ENCODE data around the gene MFAP3.

Gene MFAP3

DNA sequence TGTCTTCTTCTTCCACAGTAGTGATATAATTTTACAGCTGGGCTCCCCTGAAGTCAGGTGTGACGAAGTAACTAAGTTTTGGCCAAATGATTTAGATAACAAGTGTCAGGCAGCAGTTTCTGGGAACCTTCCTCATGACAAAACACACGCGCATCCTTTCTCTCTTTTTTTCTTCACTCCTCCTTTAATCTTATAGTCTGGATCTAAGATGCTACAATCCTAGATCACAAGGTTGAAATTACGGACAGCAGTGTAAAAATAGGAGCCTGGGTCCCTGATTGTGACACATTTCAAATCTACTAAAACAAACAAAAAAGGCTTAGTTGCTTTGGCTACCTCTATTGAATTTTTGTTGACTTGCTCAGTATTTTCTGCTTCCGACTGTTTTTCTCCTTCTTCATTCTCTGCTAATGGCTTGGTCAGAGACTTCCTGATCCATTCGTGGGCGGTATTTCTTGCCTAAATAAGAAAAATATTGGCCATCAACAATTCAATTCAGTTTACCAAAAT, 36.2 kb upstream of the MFAP3 start:
- DNase-seq (no peak), ATAC-seq (ENCODE audit: insufficient read depth, low read depth) (no peak)
- Histone ChIP-seq H3K4me2 (ENCODE audit: insufficient read depth, low read length) (no peak overlapping the region), H3K4me3 (ENCODE audit: low read depth in 1 of 2, low read length in 2 of 2) (no peak overlapping the region), H3K27me3 (ENCODE audit: insufficient read depth, low read length, poor library complexity) (no peaks in the 10 kb centered on the region), H4K20me1 (ENCODE audit: insufficient read depth, low read length) (no peaks in the 10 kb centered on the region), H3K36me3 (ENCODE audit: insufficient read depth, low read length) (peaks cover 12% of the 10 kb centered on the region; the same call in 1 of the 2 replicates), H2AFZ (ENCODE audit: low read depth, low read length) (no peak overlapping the region), H3K79me2 (ENCODE audit: insufficient read depth, low read length) (no peaks in the 10 kb centered on the region), H3K9me3 (ENCODE audit: insufficient read depth, low read length, severe bottlenecking) (no peaks in the 10 kb centered on the region), H3K4me1 (ENCODE audit: insufficient read depth, low read length) (no peaks in the 10 kb centered on the region), H3K9ac (ENCODE audit: low read depth, low read length) (no peak overlapping the region), H3K27ac (ENCODE audit: low read length) (no peak overlapping the region)
- TF ChIP-seq EZH2 (IDR thresholded peaks at IDR 0.05; ENCODE audit: borderline replicate concordance, low read depth, low read length, severe bottlenecking) (no peak), CTCF (IDR thresholded peaks at IDR 0.05; ENCODE audit: borderline replicate concordance, extremely low read depth, low read length, poor library complexity, severe bottlenecking) (no peak)

DNA sequence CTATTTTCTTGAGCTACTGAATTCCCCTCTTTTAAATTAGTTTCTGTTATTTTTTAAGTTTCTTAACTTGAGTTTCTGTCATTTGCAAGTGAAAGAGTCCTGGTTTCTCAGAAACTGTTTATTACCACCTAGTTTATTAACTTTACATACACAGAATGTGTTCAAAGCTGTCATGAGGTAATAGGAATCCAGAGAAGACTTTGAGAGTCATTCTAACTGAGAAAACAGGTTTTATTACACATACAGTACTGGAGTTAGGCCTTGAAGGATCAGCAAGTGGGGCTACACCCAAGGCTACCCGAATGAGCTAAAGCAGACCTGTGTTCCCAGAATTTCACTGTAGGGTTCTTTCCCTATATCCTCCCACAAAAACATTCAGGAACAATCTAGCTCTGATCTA, 33.1 kb upstream of the MFAP3 start:
- H3K4me2 ChIP-seq (ENCODE audit: insufficient read depth, low read length): no peak overlapping the region
- DNase-seq: no peak
- no peak overlapping the region for H3K27ac ChIP-seq (ENCODE audit: low read length)
- H3K9me3 ChIP-seq (ENCODE audit: insufficient read depth, low read length, severe bottlenecking): no peaks in the 10 kb centered on the region
- H3K4me1 ChIP-seq (ENCODE audit: insufficient read depth, low read length): no peaks in the 10 kb centered on the region
- H3K27me3 ChIP-seq (ENCODE audit: insufficient read depth, low read length, poor library complexity): no peaks in the 10 kb centered on the region
- no peak overlapping the region for H3K4me3 ChIP-seq (ENCODE audit: low read depth in 1 of 2, low read length in 2 of 2)
- H3K9ac ChIP-seq (ENCODE audit: low read depth, low read length): no peak overlapping the region
- H3K36me3 ChIP-seq (ENCODE audit: insufficient read depth, low read length): peaks cover 3% of the 10 kb centered on the region; the same call in 1 of the 2 replicates
- H4K20me1 ChIP-seq (ENCODE audit: insufficient read depth, low read length): no peaks in the 10 kb centered on the region
- ATAC-seq (ENCODE audit: insufficient read depth, low read depth): no peak
- H2AFZ ChIP-seq (ENCODE audit: low read depth, low read length): no peak overlapping the region
- TF ChIP-seq CTCF (IDR thresholded peaks at IDR 0.05; ENCODE audit: borderline replicate concordance, extremely low read depth, low read length, poor library complexity, severe bottlenecking): no peak
- no peak for TF ChIP-seq EZH2 (IDR thresholded peaks at IDR 0.05; ENCODE audit: borderline replicate concordance, low read depth, low read length, severe bottlenecking)
- no peaks in the 10 kb centered on the region for H3K79me2 ChIP-seq (ENCODE audit: insufficient read depth, low read length)

- ATAC-seq (ENCODE audit: insufficient read depth, low read depth): no peak
- no peak for DNase-seq
- no peaks in the 10 kb centered on the region for H3K9me3 ChIP-seq (ENCODE audit: insufficient read depth, low read length, severe bottlenecking)
These were observed 28.1 kb upstream of the MFAP3 start for GRCh38 chr5:154010660-154011059.

More at GRCh38 chr5:154010660-154011059, 28.1 kb upstream of the MFAP3 start:
- no peak overlapping the region for H3K9ac ChIP-seq (ENCODE audit: low read depth, low read length)
- H3K27ac ChIP-seq (ENCODE audit: low read length): no peak overlapping the region
- no peaks in the 10 kb centered on the region for H4K20me1 ChIP-seq (ENCODE audit: insufficient read depth, low read length)
- H2AFZ ChIP-seq (ENCODE audit: low read depth, low read length): no peak overlapping the region
- TF ChIP-seq CTCF (IDR thresholded peaks at IDR 0.05; ENCODE audit: borderline replicate concordance, extremely low read depth, low read length, poor library complexity, severe bottlenecking): no peak
- no peak for TF ChIP-seq EZH2 (IDR thresholded peaks at IDR 0.05; ENCODE audit: borderline replicate concordance, low read depth, low read length, severe bottlenecking)
- H3K79me2 ChIP-seq (ENCODE audit: insufficient read depth, low read length): no peaks in the 10 kb centered on the region
- H3K27me3 ChIP-seq (ENCODE audit: insufficient read depth, low read length, poor library complexity): no peaks in the 10 kb centered on the region
- H3K36me3 ChIP-seq (ENCODE audit: insufficient read depth, low read length): peaks cover 17% of the 10 kb centered on the region; the same call in 1 of the 2 replicates
- H3K4me1 ChIP-seq (ENCODE audit: insufficient read depth, low read length): no peaks in the 10 kb centered on the region
- H3K4me2 ChIP-seq (ENCODE audit: insufficient read depth, low read length): no peak overlapping the region
- no peak overlapping the region for H3K4me3 ChIP-seq (ENCODE audit: low read depth in 1 of 2, low read length in 2 of 2)
